Keratinocyte (primary cell): ENCODE measurements around the gene FASTKD1. TPM values are rescaled to one million over a fixed set of nuclear protein-coding genes. Genes with fewer than 3 reads are reported as not detected.

ENCODE experiments used
- DNase-seq: peaks from one replicate; pipeline ENCODE4 v3.0.0-alpha.2; 2011; ENCODE audit warnings: low read depth, missing footprints, low spot score
- FAIRE-seq: peaks from 2 replicates; lab custom pipeline; 2011; peaks lifted over from hg19 to GRCh38; lab: Jason Lieb, UNC
- H2AFZ ChIP-seq: 2 replicates; pipeline ENCODE4 v1.6.0; 2012; ENCODE audit warnings: low read length, control low read depth, inconsistent platforms; ENCODE audit not compliant: control insufficient read depth
- H3K27ac ChIP-seq: 2 replicates; pipeline ENCODE4 v1.5.1; 2011; ENCODE audit warnings: low read length; ENCODE audit not compliant: control insufficient read depth, insufficient read depth
- H3K27me3 ChIP-seq: 3 replicates; pipeline ENCODE4 v1.6.0; 2011; ENCODE audit warnings: low read length; ENCODE audit not compliant: control insufficient read depth, insufficient read depth; ENCODE audit errors: extremely low read depth
- H3K36me3 ChIP-seq, 2 experiments: 2 replicates in 1 of 2; 3 replicates in 1 of 2; pipeline ENCODE4 v1.5.1; 2011; ENCODE audit warnings: low read length in 2 of 2, mild to moderate bottlenecking in 1 of 2; ENCODE audit not compliant: control insufficient read depth in 2 of 2, insufficient read depth in 2 of 2; ENCODE audit errors: extremely low read depth in 1 of 2
- H3K4me1 ChIP-seq: 3 replicates; pipeline ENCODE4 v1.5.1; 2011; ENCODE audit warnings: low read length; ENCODE audit not compliant: control insufficient read depth, insufficient read depth; ENCODE audit errors: extremely low read depth
- H3K4me2 ChIP-seq: 3 replicates; pipeline ENCODE4 v1.6.0; 2011; ENCODE audit warnings: low read depth, low read length; ENCODE audit not compliant: control insufficient read depth, insufficient read depth; ENCODE audit errors: extremely low read depth
- H3K4me3 ChIP-seq, 3 experiments: fragments of 200-600 bp in 1 of 3; sonication (generic) in 1 of 3; 2 replicates in 2 of 3; 3 replicates in 1 of 3; pipeline ENCODE4 v1.5.1; 2011 to 2016; ENCODE audit warnings: low read length in 3 of 3, mild to moderate bottlenecking in 3 of 3, control low read depth in 2 of 3, inconsistent platforms in 1 of 3, low read depth in 1 of 3, mixed read lengths in 1 of 3, mixed run types in 1 of 3, moderate library complexity in 1 of 3; ENCODE audit not compliant: control insufficient read depth in 2 of 3, insufficient read depth in 2 of 3; ENCODE audit errors: extremely low read depth in 1 of 3
- H3K79me2 ChIP-seq: 2 replicates; pipeline ENCODE4 v1.6.0; 2012; ENCODE audit warnings: low read length; ENCODE audit not compliant: control insufficient read depth, insufficient read depth
- H3K9ac ChIP-seq: 3 replicates; pipeline ENCODE4 v1.6.0; 2011; ENCODE audit warnings: low read length; ENCODE audit not compliant: control insufficient read depth, insufficient read depth; ENCODE audit errors: extremely low read depth
- H3K9me1 ChIP-seq: 3 replicates; pipeline ENCODE4 v1.6.0; 2011; ENCODE audit warnings: low read length; ENCODE audit not compliant: control insufficient read depth, insufficient read depth; ENCODE audit errors: extremely low read depth
- H3K9me3 ChIP-seq: 2 replicates; pipeline ENCODE4 v1.5.1; 2012; ENCODE audit warnings: low read depth, low read length; ENCODE audit not compliant: control insufficient read depth
- H4K20me1 ChIP-seq: 3 replicates; pipeline ENCODE4 v1.6.0; 2011; ENCODE audit warnings: low read length; ENCODE audit not compliant: control insufficient read depth, insufficient read depth; ENCODE audit errors: extremely low read depth
- CTCF ChIP-seq, 3 experiments: IDR thresholded peaks in 1 of 3; conservative IDR thresholded peaks in 1 of 3; optimal IDR thresholded peaks in 1 of 3; 2 replicates in 2 of 3; 3 replicates in 1 of 3; pipeline versions ENCODE3 to v1.5.1; 2011; ENCODE audit warnings: low read length in 3 of 3, mild to moderate bottlenecking in 3 of 3, moderate library complexity in 2 of 3, control low read depth in 1 of 3, inconsistent platforms in 1 of 3; ENCODE audit not compliant: insufficient read depth in 2 of 3; ENCODE audit errors: extremely low read depth in 1 of 3
- EZH2 ChIP-seq: IDR thresholded peaks from one replicate; pipeline ENCODE4 v1.6.1; 2012; ENCODE audit warnings: inconsistent platforms, mild to moderate bottlenecking, low read length, moderate library complexity
- dilution Hi-C: fragments of 300-500 bp; cut with MboI; formaldehyde crosslinking; loops from one replicate; pipeline ENCODE4 v1.7.0; 2020; ENCODE audit warnings: low sequenced_read_pairs; ENCODE audit not compliant: extremely low pct_ligation_motif_present
- polyA plus RNA-seq, 5 experiments: library from polyadenylated mRNA; depleted of rRNA in 3 of 5; stranded (reverse) in 3 of 5; stranded (forward) in 1 of 5; unstranded in 1 of 5; fragments of >200 nt; gene quantifications; 1 replicate in 1 of 5; 2 replicates in 3 of 5; 3 replicates in 1 of 5; pipeline versions ENCODE4 v1.2.1 to v1.2.3, GENCODE V29; 2011 to 2012; ENCODE audit warnings: missing spikeins in 2 of 5, low read depth in 1 of 5, low replicate concordance in 1 of 5

The FASTKD1 gene
- polyA plus RNA-seq, 1 donor (not counting 4 experiments of a cell fraction or from before 2014, with no cell fraction given) = 41.7 TPM

- TF ChIP-seq CTCF (optimal IDR thresholded peaks at IDR 0.05 in 1 of 3, IDR thresholded peaks at IDR 0.05 in 1 of 3, conservative IDR thresholded peaks at IDR 0.05 in 1 of 3; ENCODE audit: extremely low read depth in 1 of 3, insufficient read depth in 2 of 3, low read length in 3 of 3) (no peak), EZH2 (no peak)
- no peak overlapping the region for H2AFZ ChIP-seq
- H3K4me3 ChIP-seq = no peak overlapping the region
- DNase-seq (no peak), FAIRE-seq (no peak)
- dilution Hi-C loops = no loop called here
- no peaks in the 10 kb centered on the region for H3K4me1 ChIP-seq
- H4K20me1 ChIP-seq = no peaks in the 10 kb centered on the region
- no peaks in the 10 kb centered on the region for H3K27me3 ChIP-seq
- peaks cover 3 to 11% of the 10 kb centered on the region in 2 experiments for H3K36me3 ChIP-seq
- peaks cover 2% of the 10 kb centered on the region for H3K79me2 ChIP-seq
- no peak overlapping the region for H3K9ac ChIP-seq
- H3K9me1 ChIP-seq = no peaks in the 10 kb centered on the region
- H3K4me2 ChIP-seq = no peak overlapping the region
- no peaks in the 10 kb centered on the region for H3K9me3 ChIP-seq
- H3K27ac ChIP-seq = no peak overlapping the region
Measured at GRCh38 chr2:169613876-169614275, 40.2 kb upstream of the FASTKD1 start.

- TF ChIP-seq CTCF (optimal IDR thresholded peaks at IDR 0.05 in 1 of 3, IDR thresholded peaks at IDR 0.05 in 1 of 3, conservative IDR thresholded peaks at IDR 0.05 in 1 of 3; ENCODE audit: extremely low read depth in 1 of 3, insufficient read depth in 2 of 3, low read length in 3 of 3) (no peak), EZH2 (no peak)
- H3K4me2 ChIP-seq = no peak overlapping the region
- H3K9me1 ChIP-seq = no peaks in the 10 kb centered on the region
- H3K27me3 ChIP-seq = no peaks in the 10 kb centered on the region
- H3K4me3 ChIP-seq = no peak overlapping the region
- no peak overlapping the region for H2AFZ ChIP-seq
- no peaks in the 10 kb centered on the region for H3K9me3 ChIP-seq
- FAIRE-seq (no peak), DNase-seq (no peak)
- H3K9ac ChIP-seq = no peak overlapping the region
- dilution Hi-C loops = no loop called here
- H3K27ac ChIP-seq = no peak overlapping the region
- no peaks in the 10 kb centered on the region for H3K4me1 ChIP-seq
- no peaks in the 10 kb centered on the region for H4K20me1 ChIP-seq
- no peaks in the 10 kb centered on the region for H3K79me2 ChIP-seq
- peaks cover 4 to 11% of the 10 kb centered on the region in 2 experiments for H3K36me3 ChIP-seq
Measured at GRCh38 chr2:169609264-169609663, 35.6 kb upstream of the FASTKD1 start.
